IPS-11a (cell line): ENCODE results near the gene CCR3.

Source experiments
- H3K4me3 ChIP-seq: one replicate; pipeline ENCODE4 v1.5.1; 2013; ENCODE audit warnings: low read depth, low read length, control low read depth

Gene CCR3

DNA sequence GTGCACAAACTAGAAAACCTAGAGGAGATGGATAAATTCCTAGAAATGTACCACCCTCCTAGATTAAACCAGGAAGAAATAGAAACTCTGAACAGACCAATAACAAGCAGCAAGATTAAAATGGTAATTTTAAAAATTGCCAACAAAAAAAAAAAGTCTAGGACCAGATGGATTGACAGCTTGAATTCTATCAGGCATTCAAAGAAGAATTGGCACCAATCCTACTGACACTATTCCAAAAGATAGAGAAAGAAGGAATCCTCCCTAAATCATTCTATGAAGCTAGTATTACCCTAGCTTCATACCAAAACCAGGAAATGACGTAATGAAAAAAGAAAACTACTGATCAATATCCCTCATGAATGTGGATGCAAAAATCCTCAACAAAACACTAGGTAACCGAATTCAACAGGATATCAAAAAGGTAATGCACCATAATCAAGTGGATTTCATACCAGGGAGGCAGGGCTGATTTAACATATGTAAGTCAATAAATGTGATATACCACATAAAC is 24.0 kb upstream of the CCR3 start:
- H3K4me3 ChIP-seq = no peak overlapping the region

- H3K4me3 ChIP-seq = no peak overlapping the region
Measured at GRCh38 chr3:46221391-46221790, 20.9 kb upstream of the CCR3 start.

- H3K4me3 ChIP-seq = no peak overlapping the region
Measured at GRCh38 chr3:46221938-46222337, 20.3 kb upstream of the CCR3 start.

DNA sequence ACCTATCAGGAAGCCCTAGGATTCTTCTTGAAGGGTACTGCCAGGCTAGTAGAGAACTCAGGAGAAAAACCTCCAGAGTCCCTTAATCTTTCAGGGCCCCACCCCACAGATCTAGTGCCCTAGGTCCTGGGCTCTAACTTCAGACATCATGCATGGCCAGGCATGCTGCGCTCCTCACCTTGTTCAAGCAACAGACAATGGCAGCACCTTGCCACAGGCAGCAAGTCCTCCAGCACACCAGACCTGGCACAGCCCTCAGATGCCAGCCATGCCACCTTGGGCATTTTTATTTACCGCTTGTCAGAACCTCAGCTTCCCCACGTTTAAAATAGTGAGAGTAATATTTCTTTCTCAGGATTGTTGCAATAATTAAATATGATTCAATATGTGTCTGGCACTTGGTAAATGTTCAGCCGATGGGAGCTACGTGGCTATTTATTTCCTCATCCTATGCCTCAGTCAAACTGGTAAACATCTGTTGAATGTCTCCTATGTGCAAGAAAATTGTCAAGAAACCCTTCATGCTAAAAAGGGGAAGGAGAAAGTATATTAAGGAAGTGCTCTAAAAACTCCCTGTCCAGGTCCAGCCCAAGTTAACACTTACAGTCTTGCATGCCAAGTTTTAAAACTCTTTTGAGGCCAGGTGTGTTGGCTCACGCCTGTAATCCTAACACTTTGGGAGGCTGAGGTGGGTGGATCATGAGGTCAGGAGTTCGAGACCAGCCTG is 19.7 kb upstream of the CCR3 start:
- no peak overlapping the region for H3K4me3 ChIP-seq

DNA sequence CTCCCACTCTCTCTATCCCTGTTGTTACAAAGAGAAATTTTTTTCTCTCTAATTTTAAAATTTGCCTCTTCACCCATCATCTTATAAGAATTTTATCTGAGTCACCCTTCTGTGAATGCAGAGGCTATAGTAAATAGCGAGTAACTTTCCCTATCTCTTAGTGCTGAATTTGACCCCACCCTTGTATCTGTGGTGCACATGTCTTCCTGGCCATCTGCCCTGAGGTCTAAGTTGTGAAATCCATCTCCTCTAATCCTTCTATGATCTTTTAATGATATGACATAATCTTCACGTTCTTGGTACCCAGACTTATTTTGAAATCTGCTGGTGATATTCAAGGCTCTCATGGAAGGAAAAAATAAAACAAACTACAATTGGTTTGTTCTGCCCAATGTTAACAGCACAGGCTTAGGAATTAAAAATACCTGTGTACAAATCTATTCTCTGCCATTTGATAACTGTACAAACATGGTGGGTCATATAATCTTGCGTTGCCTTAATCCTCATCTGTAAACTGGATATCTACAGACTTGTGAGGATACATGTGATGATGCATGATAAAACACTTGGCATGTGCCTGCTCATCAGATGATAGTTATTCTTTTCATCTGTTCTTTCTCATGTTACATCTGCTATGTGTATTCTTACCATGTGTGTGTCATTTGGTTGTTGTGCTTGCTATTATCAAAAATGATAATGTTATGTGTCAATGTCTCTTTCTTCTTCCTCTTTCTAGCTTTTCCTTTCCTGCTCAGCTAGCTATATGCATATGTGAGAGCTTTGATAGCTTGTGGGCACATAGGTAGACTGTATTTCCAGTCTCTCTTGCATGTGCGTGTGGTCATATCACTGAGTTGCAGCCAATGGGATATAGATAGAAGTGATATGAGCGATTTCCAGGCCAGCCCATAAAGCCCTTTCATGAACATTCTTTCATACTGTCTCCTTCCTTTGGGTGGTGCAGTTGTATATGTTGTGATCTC is 13.7 kb upstream of the CCR3 start:
- no peak overlapping the region for H3K4me3 ChIP-seq

GRCh38 chr3:46231323-46231722 is 10.9 kb upstream of the CCR3 start:
- H3K4me3 ChIP-seq = no peak overlapping the region

GRCh38 chr3:46233194-46233593 is 9.1 kb upstream of the CCR3 start:
- no peak overlapping the region for H3K4me3 ChIP-seq

DNA sequence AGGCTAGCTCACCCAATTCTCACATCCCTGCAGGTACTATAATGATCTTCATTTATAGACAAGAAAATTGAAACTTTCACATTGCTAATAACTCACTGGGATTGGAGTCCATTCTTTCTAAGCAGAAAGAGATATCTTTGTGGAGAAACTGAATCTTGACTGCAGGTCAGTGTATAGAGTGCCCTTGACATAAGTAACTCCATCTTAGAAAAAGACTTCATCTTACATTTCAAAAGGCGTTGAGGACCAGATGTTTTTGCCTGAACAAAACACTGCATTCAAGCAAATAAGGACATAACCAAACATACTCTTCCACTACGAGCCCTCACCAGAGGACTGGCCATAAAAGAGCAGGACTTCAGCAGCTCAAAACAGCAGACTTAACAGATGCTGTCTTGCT is 6.8 kb upstream of the CCR3 start:
- no peak overlapping the region for H3K4me3 ChIP-seq

DNA sequence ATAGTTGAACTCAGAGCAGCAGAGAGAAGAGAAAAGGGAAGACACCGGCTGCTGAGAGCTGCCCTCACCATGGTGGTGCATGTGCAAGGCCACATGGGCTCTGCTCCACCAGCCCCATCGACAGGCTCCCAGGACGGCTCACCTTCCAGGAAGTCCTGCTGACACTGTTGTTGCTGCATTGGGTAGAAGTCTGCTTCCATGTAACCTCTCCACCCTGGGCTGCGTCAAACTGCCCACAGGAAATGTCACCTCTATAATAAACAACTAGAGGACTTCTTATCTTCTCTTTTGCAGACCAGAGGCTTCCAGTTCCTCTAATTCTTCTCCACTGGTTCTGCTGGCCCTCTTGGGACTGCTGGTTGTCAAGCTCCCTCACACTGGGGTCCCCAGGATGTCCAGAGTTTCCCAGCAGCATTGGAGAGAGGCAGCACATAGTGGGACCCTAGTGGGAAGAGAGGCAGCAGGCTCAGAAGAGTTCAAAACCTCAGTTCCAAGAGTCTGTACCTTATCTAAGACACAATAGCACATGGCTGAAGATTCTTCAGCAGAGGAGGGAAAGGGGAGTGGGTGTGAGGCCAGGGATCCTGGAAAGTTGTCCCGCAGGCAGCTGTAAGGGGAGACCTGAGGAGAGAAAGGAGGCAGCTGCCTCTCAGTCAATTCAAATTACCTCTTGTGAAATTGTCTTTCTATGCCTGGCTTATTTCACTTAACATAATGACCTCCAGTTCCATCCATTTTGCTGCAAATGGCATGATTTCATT is 5.8 kb upstream of the CCR3 start:
- H3K4me3 ChIP-seq = no peak overlapping the region

DNA sequence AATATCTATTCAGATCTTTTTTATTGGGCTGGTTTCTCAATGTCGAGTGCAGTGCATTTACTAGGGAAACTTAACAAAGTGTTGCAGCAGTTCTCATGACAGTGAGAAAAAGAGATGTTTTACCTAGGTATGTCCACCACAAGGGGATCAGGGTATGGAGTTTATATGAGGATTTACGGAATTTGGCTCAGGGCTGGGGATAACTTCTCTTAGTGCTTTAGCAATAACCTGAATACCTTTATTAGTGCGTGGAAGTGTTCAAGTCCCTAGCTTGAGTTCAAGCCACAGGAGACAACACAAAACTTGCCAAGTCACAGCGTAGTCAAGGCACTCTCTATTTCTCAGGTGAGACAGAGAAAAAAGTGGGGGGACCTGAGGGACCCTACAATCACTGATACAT is 3.9 kb upstream of the CCR3 start:
- H3K4me3 ChIP-seq = no peak overlapping the region

- no peak overlapping the region for H3K4me3 ChIP-seq
Measured at GRCh38 chr3:46239301-46239938, 2.8 kb upstream of the CCR3 start.

GRCh38 chr3:46239952-46240351 is 2.3 kb upstream of the CCR3 start:
- no peak overlapping the region for H3K4me3 ChIP-seq

- no peak overlapping the region for H3K4me3 ChIP-seq
Measured at GRCh38 chr3:46243560-46243959, 1.3 kb downstream of the CCR3 start.

DNA sequence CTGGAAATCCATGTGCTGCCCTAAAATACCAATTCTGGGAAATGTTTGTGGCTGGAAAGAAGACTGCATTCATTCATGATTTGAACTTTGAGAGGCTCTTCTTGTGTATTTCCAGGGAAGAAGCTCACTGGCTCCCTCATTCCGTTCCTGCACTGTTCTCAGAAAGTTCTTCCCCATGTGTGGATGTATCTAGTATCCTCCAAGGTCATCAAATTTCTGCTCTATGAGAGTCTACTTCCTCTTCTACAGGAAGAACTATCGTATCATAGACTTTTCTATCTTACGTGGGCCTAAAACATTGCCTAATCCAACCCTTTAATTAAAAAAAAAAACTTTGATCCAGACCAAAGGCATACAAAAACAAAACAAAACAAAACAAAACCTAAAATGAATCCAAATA is 2.9 kb downstream of the CCR3 start:
- H3K4me3 ChIP-seq = no peak overlapping the region

- no peak overlapping the region for H3K4me3 ChIP-seq
Measured at GRCh38 chr3:46252980-46253379, 10.7 kb downstream of the CCR3 start.

GRCh38 chr3:46258525-46258924 is 16.3 kb downstream of the CCR3 start:
- no peak overlapping the region for H3K4me3 ChIP-seq

- no peak overlapping the region for H3K4me3 ChIP-seq
Measured at GRCh38 chr3:46261926-46262594, 19.8 kb downstream of the CCR3 start.

DNA sequence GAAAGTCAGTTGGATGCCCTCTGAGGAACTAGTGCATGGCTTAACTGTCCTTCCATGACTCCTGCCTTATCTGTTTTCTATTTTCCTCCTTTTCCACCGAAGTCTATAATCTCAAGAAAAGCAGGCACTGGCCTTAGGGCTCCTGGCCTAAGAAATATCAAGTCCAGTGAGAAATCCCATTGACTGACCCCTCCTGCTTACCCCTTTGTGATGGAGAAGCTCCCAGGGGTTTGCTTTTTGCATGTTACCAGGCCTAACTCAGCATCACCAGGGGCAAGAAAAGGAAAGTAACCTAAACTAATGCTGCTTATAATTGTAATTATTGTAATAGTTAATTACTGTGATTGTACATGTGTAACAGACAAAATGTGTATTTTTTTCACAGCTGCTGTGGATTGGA is 21.7 kb downstream of the CCR3 start:
- no peak overlapping the region for H3K4me3 ChIP-seq

- H3K4me3 ChIP-seq = no peak overlapping the region
Measured at GRCh38 chr3:46266598-46266997, 24.3 kb downstream of the CCR3 start.

DNA sequence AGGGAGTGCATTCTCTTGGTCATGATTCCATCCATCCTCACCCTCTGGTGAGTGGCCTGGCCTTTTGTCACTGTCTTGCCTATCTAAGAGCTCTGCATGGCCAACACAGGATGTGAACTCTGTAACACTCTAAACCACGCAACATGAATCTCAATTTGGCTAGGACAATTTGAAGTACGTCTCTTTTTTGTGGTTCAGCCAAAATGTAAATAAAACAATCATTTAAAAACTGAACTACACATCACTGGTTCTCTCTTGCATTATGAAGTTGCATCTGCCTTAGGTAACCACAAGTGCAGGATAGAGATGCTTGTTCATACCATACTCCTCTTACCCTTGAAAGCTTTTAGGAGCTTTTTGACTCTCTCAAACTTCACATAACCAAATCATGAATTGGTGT is 27.3 kb downstream of the CCR3 start:
- H3K4me3 ChIP-seq = no peak overlapping the region
